ENCODE measurements around the gene NCBP1.

The NCBP1 gene

GRCh38 chr9:97710356-97711222, 77.0 kb downstream of the NCBP1 start:
- no peaks in the 10 kb centered on the region for H3K27me3 ChIP-seq (ENCODE audit: insufficient read depth, poor library complexity, severe bottlenecking)
- DNase-seq (ENCODE audit: low read depth in 1 of 2, low spot score in 1 of 2): peak; percentile 13 to 68
- H3K27ac ChIP-seq (replicated peaks): no peak overlapping the region
- TF ChIP-seq CTCF (IDR thresholded peaks at IDR 0.05; ENCODE audit: insufficient read depth, low read length) (peak; percentile 68), SPI1 (IDR thresholded peaks at IDR 0.05; ENCODE audit: borderline replicate concordance, low read depth) (no peak), REST (IDR thresholded peaks at IDR 0.05; ENCODE audit: insufficient replicate concordance, low read depth) (no peak), GABPA (IDR thresholded peaks at IDR 0.05; ENCODE audit: low read depth) (no peak), POLR2AphosphoS5 (IDR thresholded peaks at IDR 0.05; ENCODE audit: low read depth) (no peak)
- H3K4me3 ChIP-seq (replicated peaks; ENCODE audit: insufficient read depth, low read length): no peak overlapping the region

- no peak overlapping the region for H3K27ac ChIP-seq (replicated peaks)
- no peak for TF ChIP-seq POLR2AphosphoS5 (IDR thresholded peaks at IDR 0.05; ENCODE audit: low read depth)
- TF ChIP-seq SPI1 (IDR thresholded peaks at IDR 0.05; ENCODE audit: borderline replicate concordance, low read depth): no peak
- TF ChIP-seq GABPA (IDR thresholded peaks at IDR 0.05; ENCODE audit: low read depth): no peak
- no peak for TF ChIP-seq REST (IDR thresholded peaks at IDR 0.05; ENCODE audit: insufficient replicate concordance, low read depth)
- no peak for TF ChIP-seq CTCF (IDR thresholded peaks at IDR 0.05; ENCODE audit: insufficient read depth, low read length)
- H3K27me3 ChIP-seq (ENCODE audit: insufficient read depth, poor library complexity, severe bottlenecking): no peaks in the 10 kb centered on the region
- no peak for DNase-seq (ENCODE audit: low read depth in 1 of 2, low spot score in 1 of 2)
- no peak overlapping the region for H3K4me3 ChIP-seq (replicated peaks; ENCODE audit: insufficient read depth, low read length)
Observed at GRCh38 chr9:97711223-97711626, 77.6 kb downstream of the NCBP1 start.

GRCh38 chr9:97714435-97714834, 80.8 kb downstream of the NCBP1 start:
- TF ChIP-seq SPI1 (IDR thresholded peaks at IDR 0.05; ENCODE audit: borderline replicate concordance, low read depth): no peak
- no peak for TF ChIP-seq GABPA (IDR thresholded peaks at IDR 0.05; ENCODE audit: low read depth)
- TF ChIP-seq POLR2AphosphoS5 (IDR thresholded peaks at IDR 0.05; ENCODE audit: low read depth): no peak
- no peak for TF ChIP-seq REST (IDR thresholded peaks at IDR 0.05; ENCODE audit: insufficient replicate concordance, low read depth)
- no peak for TF ChIP-seq CTCF (IDR thresholded peaks at IDR 0.05; ENCODE audit: insufficient read depth, low read length)
- Histone ChIP-seq H3K27ac (replicated peaks) (no peak overlapping the region), H3K4me3 (replicated peaks; ENCODE audit: insufficient read depth, low read length) (no peak overlapping the region), H3K27me3 (ENCODE audit: insufficient read depth, poor library complexity, severe bottlenecking) (no peaks in the 10 kb centered on the region)
- DNase-seq (ENCODE audit: low read depth in 1 of 2, low spot score in 1 of 2): peak in 1 of 2 experiments; percentile 15
